HepG2 (cell line): Measurements from ENCODE around the gene P3H4. TPM values are rescaled to one million over a fixed set of nuclear protein-coding genes. Genes with fewer than 3 reads are reported as not detected.

ENCODE experiments used
- ATAC-seq: fragments of 200-7000 bp; cut with Tn5 transposase; 3 replicates; pipeline ENCODE4 v1.9.1; 2020; ENCODE audit warnings: mild to moderate bottlenecking, moderate library complexity
- BruUV-seq: library from RNA; stranded (reverse); fragments of 400-500 nt; replicated peaks from 2 replicates; lab custom pipeline; 2021; lab: Mats Ljungman, UMichigan
- CTCF ChIA-PET: fragments of 300-600 bp; formaldehyde crosslinking; extraction: SDS; loops from one replicate; lab custom pipeline; 2021; ENCODE audit warnings: low total read pairs, inconsistent platforms, low intra/inter-chr PET ratio; lab: Yijun Ruan, JAX
- POLR2A ChIA-PET: fragments of 350-600 bp; sonication (Branson Sonifier 250); formaldehyde crosslinking; loops from one replicate; lab custom pipeline; 2020; ENCODE audit warnings: antibody characterized with exemption, inconsistent platforms; lab: Yijun Ruan, JAX
- DNase-seq: peaks from one replicate; pipeline ENCODE4 v3.0.0-alpha.2; 2015; ENCODE audit warnings: low spot score
- FAIRE-seq: peaks from 3 replicates; lab custom pipeline; 2011; peaks lifted over from hg19 to GRCh38; lab: Jason Lieb, UNC
- H2AFZ ChIP-seq: one replicate; pipeline ENCODE4 v1.6.1; 2011; ENCODE audit warnings: low read length, inconsistent platforms
- H3K27ac ChIP-seq: fragments of 300-600 bp; 3 replicates; pipeline ENCODE4 v1.8.0; 2011; ENCODE audit warnings: mixed run types, mild to moderate bottlenecking, mixed read lengths, low read length, inconsistent platforms; ENCODE audit not compliant: insufficient read depth; ENCODE audit errors: extremely low read length
- H3K27me3 ChIP-seq, 2 experiments: fragments of 200-600 bp in 1 of 2; 2 replicates in 1 of 2; 3 replicates in 1 of 2; pipeline versions ENCODE4 v1.6.0 to v1.8.0; 2011; ENCODE audit warnings: low read length in 2 of 2, mild to moderate bottlenecking in 2 of 2, moderate library complexity in 2 of 2, inconsistent platforms in 1 of 2; ENCODE audit not compliant: insufficient read depth in 2 of 2, control insufficient read depth in 1 of 2
- H3K36me3 ChIP-seq, 2 experiments: fragments of 200-600 bp in 1 of 2; replicated peaks in 1 of 2; 2 replicates in 1 of 2; 3 replicates in 1 of 2; pipeline versions ENCODE4 v1.5.1 to v1.8.0; 2011; ENCODE audit warnings: low read length in 2 of 2, inconsistent platforms in 1 of 2; ENCODE audit not compliant: insufficient read depth in 2 of 2, control insufficient read depth in 1 of 2
- H3K4me1 ChIP-seq: 2 replicates; pipeline ENCODE4 v1.5.1; 2012; ENCODE audit warnings: low read length, inconsistent platforms; ENCODE audit not compliant: insufficient read depth
- H3K4me2 ChIP-seq: 2 replicates; pipeline ENCODE4 v1.6.0; 2011; ENCODE audit warnings: low read depth, low read length, inconsistent platforms
- H3K4me3 ChIP-seq, 3 experiments: fragments of 200-600 bp in 1 of 3; sonication (generic), shearing (Covaris generic) in 1 of 3; replicated peaks in 1 of 3; 2 replicates each; pipeline ENCODE4 v1.5.1; 2011 to 2016; ENCODE audit warnings: low read length in 3 of 3, inconsistent platforms in 2 of 3, low read depth in 2 of 3, mild to moderate bottlenecking in 2 of 3, control low read depth in 1 of 3, mixed read lengths in 1 of 3; ENCODE audit not compliant: insufficient read depth in 1 of 3
- H3K79me2 ChIP-seq: one replicate; pipeline ENCODE4 v1.6.1; 2011; ENCODE audit warnings: low read length, inconsistent platforms; ENCODE audit not compliant: insufficient read depth
- H3K9ac ChIP-seq: 2 replicates; pipeline ENCODE4 v1.6.0; 2011; ENCODE audit warnings: mild to moderate bottlenecking, low read depth, low read length, inconsistent platforms; ENCODE audit not compliant: insufficient read depth
- H3K9me3 ChIP-seq: 2 replicates; pipeline ENCODE4 v1.5.1; 2012; ENCODE audit warnings: mild to moderate bottlenecking, low read length
- H4K20me1 ChIP-seq: 2 replicates; pipeline ENCODE4 v1.6.0; 2011; ENCODE audit warnings: inconsistent platforms, mild to moderate bottlenecking, low read length, moderate library complexity; ENCODE audit not compliant: insufficient read depth
- ARNTL ChIP-seq: sonication (generic); formaldehyde crosslinking; IDR thresholded peaks from 2 replicates; pipeline ENCODE4 v1.4.0; 2020; ENCODE audit warnings: mild to moderate bottlenecking, missing genetic modification reagents
- GFI1 ChIP-seq: sonication (generic); formaldehyde crosslinking; IDR thresholded peaks from 2 replicates; pipeline ENCODE4 v1.5.0; 2020; ENCODE audit warnings: missing genetic modification reagents, mild to moderate bottlenecking, borderline replicate concordance
- KLF9 ChIP-seq: IDR thresholded peaks from 2 replicates; pipeline ENCODE4 v1.6.1; 2016; ENCODE audit warnings: low read depth
- MXD3 ChIP-seq: IDR thresholded peaks from 2 replicates; pipeline ENCODE4 v1.6.1; 2016; ENCODE audit warnings: mild to moderate bottlenecking, missing biosample characterization, missing genetic modification reagents
- NCOR1 ChIP-seq: fragments of 200-600 bp; sonication (generic); IDR thresholded peaks from 2 replicates; pipeline ENCODE4 v1.7.0; 2017; ENCODE audit warnings: antibody characterized with exemption, low read length, borderline replicate concordance
- RFXAP ChIP-seq: sonication (generic); formaldehyde crosslinking; IDR thresholded peaks from 2 replicates; pipeline ENCODE4 v1.4.0; 2020; ENCODE audit warnings: missing genetic modification reagents, borderline replicate concordance
- SETDB1 ChIP-seq: sonication (generic); formaldehyde crosslinking; IDR thresholded peaks from 2 replicates; pipeline ENCODE4 v1.5.1; 2020; ENCODE audit warnings: missing genetic modification reagents, mild to moderate bottlenecking, borderline replicate concordance
- TSC22D2 ChIP-seq: sonication (generic); formaldehyde crosslinking; IDR thresholded peaks from 2 replicates; pipeline ENCODE4 v1.5.1; 2020; ENCODE audit warnings: missing genetic modification reagents, mild to moderate bottlenecking, borderline replicate concordance
- ZBTB37 ChIP-seq: sonication (generic); formaldehyde crosslinking; IDR thresholded peaks from 2 replicates; pipeline ENCODE4 v1.4.0; 2020; ENCODE audit warnings: mild to moderate bottlenecking, missing genetic modification reagents
- ZNF121 ChIP-seq: sonication (generic); formaldehyde crosslinking; IDR thresholded peaks from 2 replicates; pipeline ENCODE4 v1.5.0; 2020; ENCODE audit warnings: mild to moderate bottlenecking, missing genetic modification reagents
- ZNF225 ChIP-seq: sonication (generic); formaldehyde crosslinking; IDR thresholded peaks from 2 replicates; pipeline ENCODE4 v1.4.0; 2020; ENCODE audit warnings: mild to moderate bottlenecking, missing genetic modification reagents
- ZNF30 ChIP-seq: sonication (generic); formaldehyde crosslinking; IDR thresholded peaks from 2 replicates; pipeline ENCODE4 v1.5.0; 2020; ENCODE audit warnings: mild to moderate bottlenecking, missing genetic modification reagents
- ZNF446 ChIP-seq: sonication (generic); formaldehyde crosslinking; IDR thresholded peaks from 2 replicates; pipeline ENCODE4 v1.5.0; 2020; ENCODE audit warnings: mild to moderate bottlenecking, missing genetic modification reagents
- ZNF614 ChIP-seq: IDR thresholded peaks from 2 replicates; pipeline ENCODE4 v1.6.1; 2018; ENCODE audit warnings: missing biosample characterization, missing genetic modification reagents, inconsistent platforms, borderline replicate concordance
- ZNF788 ChIP-seq: sonication (generic); formaldehyde crosslinking; IDR thresholded peaks from 2 replicates; pipeline ENCODE4 v1.5.0; 2020; ENCODE audit warnings: mild to moderate bottlenecking, missing genetic modification reagents, borderline replicate concordance
- WGBS: methylation state at CpG from one replicate; pipeline ENCODE4 v1.1.6; 2017; ENCODE audit warnings: low lambda C conversion rate; 5-methylcytosine and 5-hydroxymethylcytosine counted together
- in situ Hi-C: cut with HindIII; loops from 2 replicates; pipeline ENCODE4 v1.10.0; 2017; ENCODE audit warnings: low pct_unique_long_range_greater_than_20kb; ENCODE audit not compliant: extremely low pct_ligation_motif_present
- intact Hi-C: fragments of 100-400 bp; cut with micrococcal nuclease; formaldehyde crosslinking; loops from one replicate; pipeline ENCODE4 v1.10.0; 2022; ENCODE audit not compliant: unreplicated experiment
- polyA plus RNA-seq, 8 experiments: library from polyadenylated mRNA; depleted of rRNA in 3 of 8; stranded (reverse) in 7 of 8; unstranded in 1 of 8; fragments of >200 nt; fragmentation: Illumina TruSeq in 4 of 8; extraction: Trizol in 4 of 8; gene quantifications; 2 replicates each; pipeline versions ENCODE4 v1.2.1 to v1.2.3, GENCODE V29; 2011 to 2016; ENCODE audit warnings: low read depth in 4 of 8, missing spikeins in 1 of 8, mixed read lengths in 1 of 8; ENCODE audit not compliant: insufficient read depth in 1 of 8
- total RNA-seq, 5 experiments: library from RNA; depleted of rRNA; stranded (reverse); fragments of >200 nt; fragmentation: Illumina TruSeq; extraction: Trizol; gene quantifications; 2 replicates each; pipeline ENCODE4 v1.2.3, GENCODE V29; 2016; ENCODE audit warnings: low read depth in 1 of 5
- TF ChIP-seq, protein P1 (sequence below): sonication (generic); formaldehyde crosslinking; IDR thresholded peaks from 2 replicates; pipeline ENCODE4 v1.4.0; 2020; ENCODE audit warnings: missing genetic modification reagents, borderline replicate concordance

The P3H4 gene
- total and polyA plus RNA-seq, 2 of the 13 experiments (the other 11 are each of a cell fraction or from before 2014, with no cell fraction given): 37.1 to 50.6 TPM

DNA sequence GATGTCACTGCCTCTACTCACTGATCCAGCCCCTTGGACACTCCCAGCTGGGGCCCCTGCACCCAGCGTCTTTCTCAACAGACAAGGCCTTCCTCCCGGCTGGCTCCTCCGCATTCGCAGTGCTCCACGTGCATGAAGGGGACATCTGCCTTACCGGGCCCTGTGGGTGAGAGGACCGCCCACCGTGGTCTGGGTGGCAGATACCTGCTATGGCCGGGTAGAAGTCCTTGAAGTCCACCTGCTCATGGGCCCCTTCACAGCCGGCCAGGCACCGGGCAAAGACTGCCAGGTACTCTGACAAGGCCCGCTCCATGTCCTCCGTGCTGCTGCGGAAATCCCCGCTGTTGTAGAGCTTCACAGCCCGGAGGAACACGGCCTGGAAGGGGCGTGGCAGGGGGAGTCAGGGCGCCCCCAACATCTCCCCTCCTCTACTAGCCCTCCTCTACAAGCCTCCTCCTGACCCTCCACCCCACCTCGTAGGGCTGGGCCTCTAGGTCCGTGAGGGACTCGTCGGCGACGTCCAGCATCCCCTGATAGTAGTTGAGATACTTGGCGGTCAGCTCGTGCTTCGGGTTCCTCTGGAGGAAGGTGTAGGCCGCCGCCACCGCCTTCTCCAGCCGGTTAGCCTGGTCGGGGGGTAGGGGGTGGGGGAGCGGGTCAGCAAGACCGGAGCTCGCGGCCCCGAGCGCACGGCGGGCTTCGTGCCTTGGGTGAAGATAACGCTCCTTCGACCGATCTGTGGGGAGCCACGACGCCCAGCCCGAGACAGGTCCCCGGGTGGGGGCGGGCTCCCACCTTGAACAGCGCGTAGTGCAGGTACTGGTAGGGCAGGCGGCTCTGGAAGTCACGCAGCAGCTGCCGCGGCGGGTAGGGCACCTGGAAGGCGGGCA lies 845 bp downstream of the P3H4 start:
- Histone ChIP-seq H3K4me3 (peak overlapping the region; percentile 83 to 88 (median 87)), H3K4me2 (peak overlapping the region; percentile 94), H3K9me3 (no peaks in the 10 kb centered on the region), H2AFZ (no peak overlapping the region), H3K9ac (peak overlapping the region; percentile 88), H3K27me3 (no peaks in the 10 kb centered on the region; a peak in 1 of 5 replicates), H3K36me3 (peaks cover 3 to 8% of the 10 kb centered on the region in 2 experiments; a peak in 1 of 5 replicates), H3K27ac (peak overlapping the region; percentile 82), H3K79me2 (peaks cover 39% of the 10 kb centered on the region), H4K20me1 (no peaks in the 10 kb centered on the region), H3K4me1 (peaks cover 56% of the 10 kb centered on the region)
- peak; percentile 26 for ATAC-seq
- 4% methylated on average over 48 of the region's 58 CpGs for WGBS
- DNase-seq: no peak
- no TSS peak for BruUV-seq
- in situ Hi-C loops (no loop called here), intact Hi-C loops (loop anchor here (5.0 to 10.0 kb wide), 2 partner anchors 54 to 146 kb away; partner anchors contain the start of gene KLHL11)
- ChIA-PET POLR2A (interaction anchor here (0.7 to 3.9 kb wide), 21 partner anchors 9 to 192 kb away, joined by 3 to 22 read pairs (median 9); partner anchors contain the start of genes ACLY, EIF1, HAP1 and JUP), CTCF (interaction anchor here (0.9 to 2.6 kb wide), 2 partner anchors 24 to 73 kb away, joined by 3 to 14 read pairs; partner anchors contain the start of gene JUP)
- FAIRE-seq: no peak
- TF ChIP-seq ZNF225 (CRISPR knock-in tag) (peak; percentile 23; the same call in 1 of the 2 replicates), ZNF788 (CRISPR knock-in tag) (no peak), ZBTB37 (CRISPR knock-in tag) (no peak), GFI1 (CRISPR knock-in tag) (peak; percentile 14; the same call in 1 of the 2 replicates), ZNF446 (CRISPR knock-in tag) (no peak; the same call in 1 of the 2 replicates), ZNF614 (CRISPR knock-in tag) (peak; percentile 22; the same call in 1 of the 2 replicates), SETDB1 (0 out of 2 replicates have a peak, but pooled peaks have one; percentile 9), TSC22D2 (CRISPR knock-in tag) (no peak), ZNF121 (peak; percentile 23; the same call in 1 of the 2 replicates), MXD3 (CRISPR knock-in tag) (peak; percentile 58), NCOR1 (no peak), KLF9 (CRISPR knock-in tag) (peak; percentile 73; the same call in 1 of the 2 replicates), ARNTL (CRISPR knock-in tag) (no peak), ZNF30 (CRISPR knock-in tag) (0 out of 2 replicates have a peak, but pooled peaks have one; percentile 6), RFXAP (no peak)
- TF ChIP-seq, protein P1, sequence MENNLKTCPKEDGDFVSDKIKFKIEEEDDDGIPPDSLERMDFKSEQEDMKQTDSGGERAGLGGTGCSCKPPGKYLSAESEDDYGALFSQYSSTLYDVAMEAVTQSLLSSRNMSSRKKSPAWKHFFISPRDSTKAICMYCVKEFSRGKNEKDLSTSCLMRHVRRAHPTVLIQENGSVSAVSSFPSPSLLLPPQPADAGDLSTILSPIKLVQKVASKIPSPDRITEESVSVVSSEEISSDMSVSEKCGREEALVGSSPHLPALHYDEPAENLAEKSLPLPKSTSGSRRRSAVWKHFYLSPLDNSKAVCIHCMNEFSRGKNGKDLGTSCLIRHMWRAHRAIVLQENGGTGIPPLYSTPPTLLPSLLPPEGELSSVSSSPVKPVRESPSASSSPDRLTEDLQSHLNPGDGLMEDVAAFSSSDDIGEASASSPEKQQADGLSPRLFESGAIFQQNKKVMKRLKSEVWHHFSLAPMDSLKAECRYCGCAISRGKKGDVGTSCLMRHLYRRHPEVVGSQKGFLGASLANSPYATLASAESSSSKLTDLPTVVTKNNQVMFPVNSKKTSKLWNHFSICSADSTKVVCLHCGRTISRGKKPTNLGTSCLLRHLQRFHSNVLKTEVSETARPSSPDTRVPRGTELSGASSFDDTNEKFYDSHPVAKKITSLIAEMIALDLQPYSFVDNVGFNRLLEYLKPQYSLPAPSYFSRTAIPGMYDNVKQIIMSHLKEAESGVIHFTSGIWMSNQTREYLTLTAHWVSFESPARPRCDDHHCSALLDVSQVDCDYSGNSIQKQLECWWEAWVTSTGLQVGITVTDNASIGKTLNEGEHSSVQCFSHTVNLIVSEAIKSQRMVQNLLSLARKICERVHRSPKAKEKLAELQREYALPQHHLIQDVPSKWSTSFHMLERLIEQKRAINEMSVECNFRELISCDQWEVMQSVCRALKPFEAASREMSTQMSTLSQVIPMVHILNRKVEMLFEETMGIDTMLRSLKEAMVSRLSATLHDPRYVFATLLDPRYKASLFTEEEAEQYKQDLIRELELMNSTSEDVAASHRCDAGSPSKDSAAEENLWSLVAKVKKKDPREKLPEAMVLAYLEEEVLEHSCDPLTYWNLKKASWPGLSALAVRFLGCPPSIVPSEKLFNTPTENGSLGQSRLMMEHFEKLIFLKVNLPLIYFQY (CRISPR knock-in tag): 0 out of 2 replicates have a peak, but pooled peaks have one; percentile 28
